Stimulated activated CD4-positive, alpha-beta T cell treated with anti-CD3 and anti-CD28 coated beads, Interleukin-1b, Interleukin-23, amount 100 ng/mL, for 24 hours (primary cell): ENCODE data around the gene C3orf49.

Experiments
- DNase-seq, 4 experiments: peaks; one replicate each; pipeline ENCODE4 v3.0.0-alpha.2; 2020; ENCODE audit warnings: low read depth in 4 of 4, low spot score in 1 of 4

Gene C3orf49

GRCh38 chr3:63878394-63879060, 59.4 kb downstream of the C3orf49 start:
- DNase-seq: no peak

- DNase-seq: no peak
These were observed 61.6 kb downstream of the C3orf49 start for GRCh38 chr3:63880653-63881052.

GRCh38 chr3:63886858-63887257, 67.8 kb downstream of the C3orf49 start:
- no peak for DNase-seq

GRCh38 chr3:63891518-63891917, 72.4 kb downstream of the C3orf49 start:
- DNase-seq: no peak

GRCh38 chr3:63892773-63893352, 73.8 kb downstream of the C3orf49 start:
- DNase-seq: no peak

GRCh38 chr3:63895422-63896189, 76.5 kb downstream of the C3orf49 start:
- DNase-seq: no peak

GRCh38 chr3:63896332-63897030, 77.4 kb downstream of the C3orf49 start:
- DNase-seq: no peak
